ENCODE data around the gene SLC6A12.

The SLC6A12 gene

GRCh38 chr12:228846-229200 is 14.9 kb upstream of the SLC6A12 start:
- no peak overlapping the region for H3K4me3 ChIP-seq (ENCODE audit: low read length)
- no peak for TF ChIP-seq CTCF (conservative IDR thresholded peaks at IDR 0.05; ENCODE audit: low read depth, low read length)

GRCh38 chr12:227923-228845 is 14.2 kb upstream of the SLC6A12 start:
- TF ChIP-seq CTCF (conservative IDR thresholded peaks at IDR 0.05; ENCODE audit: low read depth, low read length), result no peak
- DNase-seq (ENCODE audit: low read depth), result no peak
- no peak overlapping the region for H3K4me3 ChIP-seq (ENCODE audit: low read length)

More at GRCh38 chr12:228846-229200, 14.9 kb upstream of the SLC6A12 start:
- DNase-seq (ENCODE audit: low read depth), result no peak

- no peak overlapping the region for H3K4me3 ChIP-seq (ENCODE audit: low read length)
- TF ChIP-seq CTCF (conservative IDR thresholded peaks at IDR 0.05; ENCODE audit: low read depth, low read length), result no peak
- no peak for DNase-seq (ENCODE audit: low read depth)
Measured at GRCh38 chr12:227286-227915, 13.4 kb upstream of the SLC6A12 start.

- TF ChIP-seq CTCF (conservative IDR thresholded peaks at IDR 0.05; ENCODE audit: low read depth, low read length), result no peak
- DNase-seq (ENCODE audit: low read depth), result no peak
- H3K4me3 ChIP-seq (ENCODE audit: low read length), result no peak overlapping the region
Measured at GRCh38 chr12:226401-226800, 12.4 kb upstream of the SLC6A12 start.

GRCh38 chr12:225012-225411 is 11.1 kb upstream of the SLC6A12 start:
- H3K4me3 ChIP-seq (ENCODE audit: low read length), result no peak overlapping the region
- DNase-seq (ENCODE audit: low read depth), result no peak
- no peak for TF ChIP-seq CTCF (conservative IDR thresholded peaks at IDR 0.05; ENCODE audit: low read depth, low read length)

GRCh38 chr12:224330-224729 is 10.4 kb upstream of the SLC6A12 start:
- no peak for TF ChIP-seq CTCF (conservative IDR thresholded peaks at IDR 0.05; ENCODE audit: low read depth, low read length)
- DNase-seq (ENCODE audit: low read depth), result no peak
- no peak overlapping the region for H3K4me3 ChIP-seq (ENCODE audit: low read length)

GRCh38 chr12:223841-224240 is 9.9 kb upstream of the SLC6A12 start:
- no peak for TF ChIP-seq CTCF (conservative IDR thresholded peaks at IDR 0.05; ENCODE audit: low read depth, low read length)
- no peak overlapping the region for H3K4me3 ChIP-seq (ENCODE audit: low read length)
- no peak for DNase-seq (ENCODE audit: low read depth)

All from retinal pigment epithelial cell (primary cell).